GM19372 (cell line): ENCODE data around the gene APH1B.
"Not testable (repeated sequence)": the region's sequence is repeated elsewhere in the genome, so short reads cannot be mapped to it uniquely, and the experiment has no call there.

Experiments used
- ATAC-seq: cut with Tn5 transposase; IDR thresholded peaks from one replicate; pipeline ENCODE4 v1.9.1; 2021; ENCODE audit warnings: mild to moderate bottlenecking, low read depth, moderate library complexity; ENCODE audit not compliant: unreplicated experiment

The APH1B gene

DNA sequence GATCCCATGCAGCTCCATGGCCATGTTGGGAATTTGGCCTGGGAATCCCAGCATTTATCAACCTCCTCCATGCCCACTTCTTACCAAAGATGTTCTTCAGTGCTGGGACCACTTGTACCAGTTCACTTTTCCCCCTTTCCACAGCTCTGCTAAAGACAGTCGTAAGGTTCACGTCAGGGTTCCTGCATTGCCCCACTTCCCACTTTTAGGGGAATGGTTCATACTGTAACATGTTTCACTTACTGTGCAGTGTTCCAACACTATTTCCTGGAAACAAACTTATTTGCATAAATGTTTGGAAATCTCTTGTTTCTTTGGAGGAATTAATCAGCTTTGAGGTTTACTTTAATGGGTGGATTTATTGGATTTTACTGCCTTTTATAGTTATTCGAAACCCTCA, 17.0 kb downstream of the APH1B start:
- ATAC-seq: no peak

DNA sequence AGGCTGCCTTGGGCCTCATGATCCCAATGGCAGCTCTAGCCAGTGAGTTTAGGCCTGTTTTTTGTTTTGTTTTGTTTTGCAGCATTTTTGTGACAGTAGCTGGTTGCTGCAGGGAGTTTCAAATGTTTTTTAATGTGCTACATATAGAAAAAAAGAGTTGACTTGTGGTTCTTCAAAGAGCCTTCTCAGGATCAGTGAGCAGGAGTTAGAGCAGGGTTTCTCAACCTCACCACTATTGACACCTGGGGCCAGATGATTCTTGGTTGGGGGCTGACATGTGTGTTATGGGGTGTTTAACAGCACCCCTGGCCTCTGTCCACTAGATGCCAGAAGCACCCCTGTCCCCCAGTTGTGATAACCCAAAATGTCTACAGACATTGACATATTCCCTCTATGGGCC, 17.9 kb downstream of the APH1B start:
- no peak for ATAC-seq

DNA sequence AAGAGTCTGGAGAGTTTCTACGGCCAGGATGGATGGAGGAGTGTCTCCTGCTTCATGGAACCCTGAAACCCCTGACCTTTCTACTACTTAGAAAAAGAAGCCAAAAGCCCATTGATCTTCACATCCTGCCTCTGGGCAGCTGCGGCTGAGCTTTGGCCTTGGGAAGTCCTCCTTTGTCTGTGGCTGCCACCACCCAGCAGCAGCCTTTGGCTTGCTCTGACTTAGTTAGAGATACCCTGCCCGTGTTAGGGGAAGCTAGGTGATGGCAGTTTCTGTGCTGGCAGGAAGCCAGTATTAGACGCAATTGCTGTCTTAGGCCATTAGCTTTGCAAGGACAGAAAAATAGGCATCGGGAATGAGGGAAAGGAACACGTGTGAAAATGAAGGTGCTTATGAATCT, 18.8 kb downstream of the APH1B start:
- ATAC-seq: no peak

DNA sequence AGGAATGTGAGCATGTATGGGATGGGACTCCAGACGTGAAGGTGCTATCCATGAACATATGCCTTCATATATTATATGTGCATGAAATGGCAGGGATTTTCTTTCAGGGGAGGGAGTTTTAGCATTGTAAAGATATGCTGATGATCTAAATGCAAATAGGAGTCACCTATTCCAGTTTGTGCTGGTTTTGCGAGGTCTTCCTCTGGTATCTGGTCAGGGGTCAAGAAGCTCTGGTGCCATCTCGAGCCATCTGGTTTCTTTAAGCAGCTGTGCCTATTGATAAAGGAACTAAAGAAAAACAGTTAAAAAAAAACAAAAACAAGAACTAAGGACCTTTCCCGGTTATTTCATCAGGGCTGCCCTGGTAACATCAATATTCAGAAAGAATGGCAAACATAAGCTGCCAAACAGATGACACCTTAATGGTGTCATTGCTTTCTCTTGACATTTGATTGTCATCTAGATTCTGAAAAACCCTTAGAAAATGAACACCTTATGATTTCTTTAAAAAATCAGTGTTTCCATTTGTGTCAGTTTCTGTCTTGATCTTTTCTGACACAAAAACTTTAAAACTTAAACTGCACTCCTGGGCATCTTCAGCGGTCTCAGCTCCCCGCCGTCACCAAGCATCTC, 22.7 kb downstream of the APH1B start:
- ATAC-seq: no peak

DNA sequence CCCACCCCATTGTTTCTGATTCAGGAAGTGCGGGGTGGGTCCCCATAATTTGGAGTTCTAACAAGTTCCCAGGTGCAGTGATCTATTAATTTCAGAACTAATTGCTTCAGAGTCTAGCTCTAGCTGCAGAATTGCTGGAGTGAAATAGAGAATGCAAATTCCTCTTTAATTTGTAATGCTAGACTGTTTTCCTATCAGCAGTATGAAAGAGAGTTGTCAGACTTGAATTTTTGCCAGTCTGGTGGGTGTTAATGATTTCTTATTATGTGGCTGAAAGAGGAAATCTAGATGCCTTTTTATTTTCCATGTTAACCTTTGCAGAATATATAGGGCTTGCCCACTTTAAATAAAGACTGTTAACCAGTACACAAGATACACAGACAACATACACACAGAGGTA, 23.7 kb downstream of the APH1B start:
- ATAC-seq: no peak

DNA sequence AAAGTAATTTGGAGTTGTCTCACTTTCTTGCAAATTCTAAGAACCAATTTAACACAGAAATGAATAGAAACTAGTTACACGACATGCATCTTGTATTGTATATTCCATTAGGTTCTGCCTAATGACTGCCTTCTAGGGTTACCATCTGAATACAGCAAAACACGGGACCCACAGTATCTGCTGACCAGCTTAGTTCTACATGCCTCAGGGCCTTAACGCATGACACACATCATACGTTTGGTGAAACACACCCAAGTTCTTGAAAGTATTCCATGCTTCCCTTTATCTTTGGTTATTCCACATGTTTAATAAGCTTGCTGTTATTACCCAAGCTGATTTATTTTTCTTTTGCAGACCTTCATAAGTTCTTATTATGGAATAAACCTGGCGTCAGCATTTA, 27.9 kb downstream of the APH1B start:
- no peak for ATAC-seq

DNA sequence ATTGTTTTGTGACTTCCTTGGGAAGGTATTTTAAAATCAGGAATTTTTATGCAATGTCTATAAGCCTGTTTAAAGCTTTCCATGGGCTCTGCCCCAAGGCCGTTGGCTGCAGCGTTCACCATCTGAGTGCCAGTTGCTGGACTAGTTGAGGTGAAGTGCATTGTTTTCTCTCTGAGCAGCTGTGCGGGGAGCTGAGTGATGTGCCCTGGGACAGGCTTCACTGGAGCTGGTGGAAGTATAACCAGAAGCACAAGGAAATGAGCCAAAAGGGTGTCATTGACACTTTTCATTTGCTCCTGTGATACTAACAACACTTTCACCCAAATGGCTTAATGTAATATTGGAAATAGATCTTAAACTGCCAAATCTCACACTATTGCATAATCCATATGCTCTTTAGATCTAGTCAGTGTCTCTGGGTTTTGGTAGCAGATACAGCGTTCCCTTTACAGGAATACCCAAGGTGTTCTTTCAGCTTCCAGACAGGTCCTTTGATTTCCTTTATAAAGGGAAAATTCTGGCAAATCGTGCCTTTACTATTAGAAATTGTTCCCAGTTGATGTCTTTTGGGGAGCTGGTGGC, 29.2 kb downstream of the APH1B start:
- ATAC-seq: no peak

DNA sequence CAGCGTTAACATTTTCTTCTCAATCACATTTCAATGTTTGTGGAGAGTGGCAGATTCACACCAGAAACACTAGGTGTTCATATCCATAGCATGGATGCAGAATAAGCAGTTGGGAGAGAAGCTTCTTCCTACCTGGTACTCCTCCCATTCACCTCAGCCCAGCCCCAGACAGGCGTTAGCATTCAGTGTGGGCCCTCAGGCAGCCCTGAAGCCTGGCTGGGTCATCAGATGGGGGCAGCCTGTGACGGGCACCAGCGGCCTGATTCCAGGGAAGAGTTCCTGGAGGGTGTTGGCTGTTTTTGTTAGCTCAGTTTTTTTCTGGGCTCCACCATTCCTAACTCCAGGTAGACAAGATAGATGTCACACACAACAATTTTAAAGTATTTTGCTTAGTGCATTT, 31.1 kb downstream of the APH1B start:
- no peak for ATAC-seq

DNA sequence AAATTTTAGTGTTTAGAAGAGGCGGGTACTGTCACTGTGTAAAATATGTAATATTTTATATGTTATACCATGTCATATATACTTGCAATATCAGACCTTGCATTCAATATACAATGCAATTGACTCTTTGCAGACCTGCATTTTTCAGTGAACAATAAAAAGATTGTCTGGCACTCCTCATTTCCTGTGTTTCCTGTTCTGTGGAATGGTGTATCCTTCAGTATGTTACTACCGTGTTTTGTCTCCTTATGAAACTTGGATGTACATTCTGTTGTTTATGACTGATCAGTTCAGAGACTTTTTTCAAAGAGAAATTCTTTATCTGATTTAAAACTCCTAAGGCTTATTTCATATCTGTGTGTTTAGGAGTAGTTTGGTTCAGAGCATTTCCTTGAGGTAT, 31.5 kb downstream of the APH1B start:
- no peak for ATAC-seq

DNA sequence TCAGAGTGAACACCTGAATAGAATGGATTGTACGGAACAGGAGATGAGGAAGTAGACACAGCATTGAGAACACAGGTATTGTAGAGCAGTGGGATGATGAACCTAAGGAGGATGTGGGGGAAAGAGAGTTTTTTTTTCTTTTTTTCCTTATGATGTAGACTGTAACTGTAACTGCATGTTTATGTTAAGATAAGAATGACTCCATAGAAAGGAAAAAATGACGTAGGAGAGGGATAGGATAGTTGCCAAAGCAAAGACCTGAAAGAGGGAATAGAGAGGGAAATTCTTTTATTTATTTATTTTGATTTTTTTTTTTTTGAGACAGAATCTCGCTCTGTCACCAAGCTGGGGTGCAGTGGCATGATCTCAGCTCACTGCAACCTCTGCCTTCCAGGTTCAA, 33.2 kb downstream of the APH1B start:
- ATAC-seq: no peak

DNA sequence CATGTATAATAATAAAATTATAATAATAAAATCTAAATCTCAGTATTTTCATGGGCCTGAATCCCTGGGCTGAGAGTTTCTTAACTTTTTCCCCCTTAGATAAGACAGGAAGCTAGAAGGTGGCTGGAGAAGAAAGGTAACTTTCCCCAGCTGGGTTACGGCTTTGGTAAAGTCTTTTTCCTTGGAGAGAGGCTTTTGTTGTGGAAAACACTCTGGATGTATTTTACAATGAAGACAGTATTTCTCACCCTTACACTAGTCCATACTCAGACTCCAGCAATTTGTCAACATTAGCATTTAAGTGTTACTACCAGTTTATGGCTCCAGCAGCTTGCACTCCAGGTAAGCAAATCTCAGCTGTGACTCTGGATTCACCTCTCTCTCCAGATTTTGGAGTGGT, 34.9 kb downstream of the APH1B start:
- no peak for ATAC-seq

DNA sequence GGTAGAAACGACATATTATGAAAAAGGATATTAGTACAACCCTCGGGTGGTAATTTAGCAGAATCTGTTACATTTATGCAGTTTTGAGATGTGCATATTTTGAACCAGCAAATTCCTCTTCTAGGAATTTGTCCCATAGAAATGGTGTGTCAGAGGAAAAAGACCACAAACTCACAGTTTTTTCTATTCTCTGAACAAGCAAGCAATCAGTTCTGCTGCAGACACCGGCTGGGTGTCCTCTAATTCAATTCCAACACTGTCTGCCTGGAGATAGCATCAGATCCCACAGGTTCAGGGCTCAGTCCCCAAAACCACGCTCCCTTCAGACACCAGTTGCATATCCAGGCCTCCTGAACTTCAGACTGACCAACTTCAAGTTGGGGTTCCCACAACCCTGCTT, 36.4 kb downstream of the APH1B start:
- no peak for ATAC-seq

DNA sequence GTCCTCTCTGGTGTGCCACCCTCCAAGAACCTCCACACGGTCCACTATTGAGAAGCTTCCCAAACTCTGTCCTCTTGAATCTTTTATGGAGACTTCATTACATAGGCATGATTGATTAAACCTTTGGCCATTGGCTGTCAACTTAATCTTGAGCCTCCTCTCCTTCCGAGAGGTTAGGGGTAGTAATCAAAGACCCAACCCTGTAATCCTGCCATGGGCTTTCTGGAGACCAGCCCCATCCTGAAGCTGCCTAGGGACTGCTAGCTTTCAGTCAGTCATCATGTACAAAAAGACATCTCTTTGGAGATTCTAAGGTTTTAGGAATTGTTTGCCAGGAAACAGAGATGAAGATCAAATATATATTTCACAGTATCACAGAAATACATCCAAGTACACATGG, 37.0 kb downstream of the APH1B start:
- ATAC-seq: no peak

DNA sequence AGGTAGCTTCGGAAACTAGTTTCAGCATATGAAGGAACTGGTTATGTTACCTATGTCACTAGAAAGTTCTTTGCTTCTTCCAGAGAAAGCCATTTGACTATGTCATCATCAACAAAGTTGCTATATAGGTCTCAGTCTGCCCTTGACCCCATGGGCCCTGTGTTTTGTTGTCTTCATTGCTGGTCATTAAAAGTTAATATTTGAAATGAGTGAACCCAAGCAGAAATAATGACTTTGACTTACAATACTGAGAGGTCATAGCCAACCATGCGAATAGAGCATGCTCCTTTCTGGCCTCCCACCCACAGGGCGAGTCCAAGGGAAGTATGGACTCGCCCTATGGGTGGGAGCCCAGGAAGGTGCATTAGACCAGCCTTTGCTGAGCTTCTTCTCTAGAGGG, 40.9 kb downstream of the APH1B start:
- ATAC-seq: no peak

DNA sequence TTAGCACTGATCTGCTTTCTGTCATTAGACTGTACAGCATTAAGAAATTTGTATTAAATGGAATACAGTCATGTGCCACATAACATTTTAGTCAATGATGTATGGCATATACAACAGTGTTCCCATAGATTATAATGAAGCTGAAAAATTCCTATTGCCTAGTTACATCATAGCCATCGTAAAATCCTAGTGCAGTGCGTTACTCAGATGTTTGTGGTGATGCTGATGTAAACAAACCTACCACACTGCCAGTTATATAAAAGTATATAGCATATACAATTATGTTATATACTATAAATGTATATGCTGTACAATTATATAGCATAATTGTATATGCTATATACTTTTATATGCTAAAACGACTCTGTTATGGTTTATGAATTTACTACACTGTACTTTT, 41.7 kb downstream of the APH1B start:
- no peak for ATAC-seq

DNA sequence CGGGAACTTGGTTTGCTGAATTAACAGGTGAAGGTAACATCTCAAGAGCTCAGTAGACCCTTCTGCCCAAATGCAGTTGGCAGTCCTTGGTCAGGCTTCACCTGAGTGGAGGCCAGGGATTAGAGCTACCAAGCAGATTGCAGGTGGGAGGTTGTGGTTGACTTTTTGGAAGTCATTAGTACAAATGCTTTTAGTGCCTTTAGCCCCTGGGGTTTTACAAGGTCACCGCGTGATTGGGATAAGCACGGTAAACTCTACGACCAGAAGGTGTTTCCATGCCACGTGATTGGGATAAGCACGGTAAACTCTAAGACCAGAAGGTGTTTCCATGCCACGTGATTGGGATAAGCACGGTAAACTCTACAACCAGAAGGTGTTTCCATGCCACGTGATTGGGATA, 43.0 kb downstream of the APH1B start:
- not testable (repeated sequence) for ATAC-seq

DNA sequence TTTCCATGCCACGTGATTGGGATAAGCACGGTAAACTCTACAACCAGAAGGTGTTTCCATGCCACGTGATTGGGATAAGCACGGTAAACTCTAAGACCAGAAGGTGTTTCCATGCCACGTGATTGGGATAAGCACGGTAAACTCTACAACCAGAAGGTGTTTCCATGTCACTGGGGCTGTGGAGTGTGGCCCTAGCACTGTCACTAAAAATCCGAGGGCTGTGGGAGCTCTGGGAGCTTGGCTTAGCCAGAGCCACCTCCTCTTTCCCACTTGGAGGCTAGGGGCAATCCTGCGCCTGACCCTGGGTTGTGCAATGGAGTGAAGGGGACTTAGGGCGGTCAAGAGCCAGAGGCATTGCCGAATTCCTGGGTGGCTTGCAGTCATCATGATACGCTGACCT, 43.6 kb downstream of the APH1B start:
- not testable (repeated sequence) for ATAC-seq

DNA sequence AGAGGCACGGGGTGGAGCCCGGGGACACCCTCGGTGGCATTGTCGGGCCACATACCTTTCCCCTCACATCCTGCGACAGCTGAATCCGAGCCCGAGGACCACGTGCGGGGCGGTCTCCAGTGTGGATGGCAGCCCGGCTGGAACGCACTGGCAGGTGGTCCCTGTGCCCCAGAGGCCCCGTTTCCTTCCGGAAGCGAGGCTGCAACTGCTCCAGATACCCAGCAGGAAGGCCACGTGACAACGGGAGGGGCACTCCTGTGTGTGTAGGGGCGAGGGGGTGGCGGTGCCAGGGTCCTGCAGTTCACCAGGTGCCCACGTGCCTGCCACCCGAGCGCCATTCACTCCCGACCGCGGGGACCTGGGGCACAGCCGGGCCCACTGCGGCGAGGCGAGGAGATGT, 44.1 kb downstream of the APH1B start:
- ATAC-seq: no peak

DNA sequence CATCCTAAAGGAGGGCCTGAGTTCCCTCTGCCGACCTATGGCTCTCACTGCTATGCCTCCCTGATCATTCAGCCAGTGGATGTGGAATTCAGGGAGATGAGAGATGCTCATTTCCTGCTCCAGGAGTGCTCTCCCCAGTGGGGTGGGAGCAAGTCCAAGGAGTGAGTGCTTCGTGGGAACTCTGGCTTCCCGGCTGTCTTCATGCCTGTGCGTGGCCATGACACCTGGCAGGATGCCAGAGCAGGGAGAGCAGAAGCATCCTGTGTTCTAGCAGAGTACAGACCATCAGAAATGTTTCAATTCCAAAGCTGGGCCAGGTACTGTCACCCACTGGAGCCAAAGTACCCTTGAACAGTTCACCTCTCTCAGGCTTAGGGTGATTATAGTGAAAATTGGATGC, 45.1 kb downstream of the APH1B start:
- no peak for ATAC-seq

DNA sequence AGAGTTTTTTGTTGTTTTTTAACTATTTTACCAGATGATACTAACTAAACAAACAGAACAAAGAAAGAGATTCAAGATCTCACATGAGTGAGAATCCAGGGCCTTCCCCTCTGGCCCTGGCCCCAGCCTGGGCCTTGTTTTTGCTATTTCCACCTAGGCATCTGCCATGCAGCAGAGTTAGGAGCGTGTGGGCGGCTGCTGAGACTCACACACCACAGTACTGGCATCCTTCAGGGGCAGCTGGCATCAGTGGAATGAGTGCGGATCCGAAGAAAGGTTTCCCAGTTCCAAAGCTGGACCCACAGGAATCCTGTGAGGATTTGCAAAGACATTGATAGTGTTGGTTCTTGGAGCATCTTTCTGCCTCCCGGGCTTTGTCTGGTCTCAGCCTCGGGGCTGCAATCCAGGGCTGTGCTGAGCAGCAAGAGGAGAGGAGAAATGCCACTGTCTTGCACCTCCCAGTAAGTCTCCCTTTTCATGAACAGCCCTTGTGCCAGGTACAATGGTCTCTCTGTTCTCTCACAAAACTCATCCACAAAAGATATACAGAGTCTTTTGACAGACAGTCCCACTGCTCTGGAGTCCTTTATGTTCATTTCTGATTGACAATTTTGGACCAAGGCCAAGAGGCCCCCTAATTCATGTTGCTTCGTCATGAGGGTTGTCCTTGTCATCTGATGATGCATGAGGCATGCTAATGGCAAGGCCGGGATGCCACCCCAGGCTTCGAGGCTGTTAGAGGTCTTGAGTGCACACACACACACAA, 46.6 kb downstream of the APH1B start:
- no peak for ATAC-seq

DNA sequence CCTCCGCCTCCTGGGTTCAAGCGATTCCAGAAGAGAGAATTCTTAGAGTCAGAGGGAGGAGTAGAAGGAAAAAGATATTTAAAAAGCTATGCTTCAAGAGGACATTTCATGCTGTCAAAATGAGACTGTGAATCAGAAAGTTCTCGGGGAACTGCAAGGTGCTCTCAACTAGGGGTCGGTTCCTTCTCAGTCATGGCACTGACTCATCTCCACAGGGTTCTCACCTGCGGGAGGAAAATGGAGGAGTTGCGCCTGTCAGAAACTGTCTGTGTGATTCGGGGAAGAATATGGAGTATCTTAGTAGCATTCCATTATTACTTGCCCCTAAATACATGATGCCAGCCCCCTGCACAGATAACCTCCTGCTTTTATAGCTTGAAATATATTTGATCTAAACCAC, 47.4 kb downstream of the APH1B start:
- ATAC-seq: no peak
